Esophagus squamous epithelium (tissue), 4 donors: ENCODE results near the gene CCDC186.
"Not testable (repeated sequence)": the region's sequence is repeated elsewhere in the genome, so short reads cannot be mapped to it uniquely, and the experiment has no call there.

Source experiments
- CTCF ChIP-seq, 6 experiments: fragments of 450-650 bp in 4 of 6; fragments of 200-600 bp in 2 of 6; sonication (generic) in 2 of 6; IDR thresholded peaks; one replicate each; pipeline ENCODE4 v1.5.1; 2016 to 2019; ENCODE audit warnings: antibody characterized with exemption in 6 of 6, mild to moderate bottlenecking in 4 of 6, moderate library complexity in 4 of 6
- POLR2A ChIP-seq, 4 donors: fragments of 450-650 bp; IDR thresholded peaks; one replicate each; pipeline ENCODE4 v1.6.1; 2017; ENCODE audit warnings: antibody characterized with exemption in 4 of 4, mild to moderate bottlenecking in 4 of 4, moderate library complexity in 3 of 4

DNA sequence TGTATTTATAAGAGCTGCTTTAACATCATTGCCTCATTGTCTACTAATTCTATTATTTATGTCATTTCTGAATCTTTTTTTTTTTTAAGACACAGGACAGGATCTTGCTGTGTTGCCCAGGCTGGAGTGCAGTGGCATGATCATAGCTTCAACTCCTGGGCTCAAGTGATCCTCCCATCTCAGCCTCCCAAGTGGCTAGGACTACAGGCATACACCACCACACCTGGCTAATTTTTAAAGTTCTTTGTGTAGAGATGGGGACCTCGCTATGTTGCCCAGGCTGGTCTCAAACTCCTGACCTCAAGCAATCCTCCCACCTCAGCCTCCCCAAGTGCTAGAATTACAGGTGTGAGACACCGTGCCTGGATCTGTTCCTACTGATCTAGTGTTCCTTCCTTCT, 33.2 kb downstream of the CCDC186 start:
- TF ChIP-seq CTCF, POLR2A (IDR thresholded peaks at IDR 0.05): not testable (repeated sequence)
